Posterior cingulate gyrus (tissue), 11 donors: ENCODE results near the gene GAS2L3.
"Not testable (repeated sequence)": the region's sequence is repeated elsewhere in the genome, so short reads cannot be mapped to it uniquely, and the experiment has no call there.

Experiments
- DNase-seq, 10 donors: peaks; one replicate each; pipeline versions ENCODE4 v3.0.0 to v3.0.0-alpha.2; 2020 to 2021; ENCODE audit warnings: mixed read lengths in 3 of 10
- intact Hi-C: fragments of 100-400 bp; cut with DNase I; formaldehyde crosslinking; loops from one replicate; pipeline ENCODE4 v1.15.1; 2023

The GAS2L3 gene

DNA sequence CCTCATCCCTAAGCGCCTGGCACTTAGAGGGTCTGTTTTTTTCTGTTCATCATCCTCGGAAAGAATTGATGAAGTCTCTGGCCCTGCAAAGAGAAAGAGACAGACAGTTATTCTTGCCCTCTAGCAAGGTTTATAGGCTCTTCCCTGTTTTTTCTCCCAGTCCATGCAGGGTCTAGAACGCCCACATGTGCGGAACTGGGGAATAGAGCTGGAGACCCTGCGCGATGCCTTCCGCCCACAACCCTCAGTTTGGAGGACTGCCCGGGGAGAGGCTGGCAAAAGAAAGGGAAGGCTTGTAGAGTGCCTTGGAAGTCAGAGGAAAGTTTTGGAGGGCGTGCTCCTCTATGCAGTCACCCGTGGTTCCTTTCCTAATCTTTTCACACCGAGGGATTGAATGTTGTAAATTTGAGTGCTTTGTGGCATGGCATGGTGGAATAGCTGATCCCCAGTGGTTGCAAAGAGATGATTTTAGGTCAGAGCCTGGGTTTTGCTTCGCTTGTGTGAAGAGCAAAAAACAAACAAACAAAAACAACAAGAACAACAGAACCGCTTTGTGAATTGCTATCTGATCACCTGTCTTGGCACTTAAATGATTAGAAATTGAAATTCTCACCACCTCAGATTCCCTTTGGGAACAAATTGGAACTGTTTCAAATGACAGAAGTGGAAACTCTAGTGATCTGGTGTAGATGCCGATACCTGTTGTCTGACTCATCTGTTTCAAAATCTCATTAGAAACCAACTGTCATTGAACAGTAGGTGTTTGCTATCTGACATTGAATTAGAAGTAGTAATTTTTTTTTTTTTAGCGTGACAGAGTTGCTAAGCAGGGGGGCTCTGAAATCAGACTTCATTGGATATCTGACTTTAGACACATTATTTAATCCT is 947 bp downstream of the GAS2L3 start:
- DNase-seq, result peak in 3 of 10 donors; percentile 67 to 71 (median 67)
- intact Hi-C loops, result no loop called here

DNA sequence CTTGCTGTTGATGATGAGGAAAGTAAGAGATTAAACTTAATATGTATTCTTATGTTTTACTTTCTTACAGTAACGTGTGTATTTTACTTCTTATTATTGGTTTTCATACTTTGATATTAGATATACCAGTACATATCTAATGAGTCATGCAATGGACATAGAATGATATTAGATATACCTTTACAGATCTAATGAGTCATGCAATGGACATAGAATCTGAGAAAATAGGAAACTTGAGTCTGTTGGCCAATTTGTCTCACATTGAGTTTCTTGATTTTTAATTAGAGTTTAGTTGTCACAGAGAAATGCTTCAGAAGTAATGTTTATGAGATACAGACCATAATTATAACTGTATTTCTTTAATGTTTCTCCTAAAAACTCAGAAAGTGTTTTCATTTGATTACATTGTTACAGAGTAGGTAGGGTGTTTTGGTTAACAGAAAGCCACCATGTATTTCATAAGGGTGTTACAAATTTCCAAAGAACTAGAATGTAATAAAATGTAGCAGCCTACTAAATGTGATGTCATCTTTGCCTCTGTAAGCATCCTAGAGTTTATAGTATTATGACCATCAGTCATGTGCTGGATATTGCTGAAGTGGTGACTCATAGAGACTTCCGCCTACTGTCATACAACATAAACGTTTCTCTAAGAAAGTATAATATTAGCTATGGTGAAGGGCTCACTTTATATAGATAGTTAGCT is 3.0 kb downstream of the GAS2L3 start:
- intact Hi-C loops, result no loop called here
- DNase-seq, result no peak

DNA sequence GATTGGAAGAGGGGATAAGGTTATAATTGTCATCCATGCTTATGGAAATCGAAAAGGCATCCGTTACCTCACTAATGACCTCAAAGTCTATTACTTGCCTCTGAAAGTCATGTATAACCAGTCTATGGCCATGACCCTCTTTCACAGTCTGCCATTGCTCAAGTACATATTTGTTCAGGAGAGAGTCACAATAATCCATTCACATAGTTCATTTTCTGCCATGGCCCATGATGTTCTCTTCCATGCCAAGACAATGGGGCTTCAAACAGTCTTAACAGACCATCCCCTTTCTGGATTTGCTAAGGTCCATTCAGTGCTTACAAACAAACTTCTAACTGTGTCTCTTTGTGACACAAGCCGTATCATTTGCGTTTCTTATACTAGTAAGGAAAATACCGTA is 5.4 kb downstream of the GAS2L3 start:
- intact Hi-C loops, result no loop called here
- DNase-seq, result no peak

DNA sequence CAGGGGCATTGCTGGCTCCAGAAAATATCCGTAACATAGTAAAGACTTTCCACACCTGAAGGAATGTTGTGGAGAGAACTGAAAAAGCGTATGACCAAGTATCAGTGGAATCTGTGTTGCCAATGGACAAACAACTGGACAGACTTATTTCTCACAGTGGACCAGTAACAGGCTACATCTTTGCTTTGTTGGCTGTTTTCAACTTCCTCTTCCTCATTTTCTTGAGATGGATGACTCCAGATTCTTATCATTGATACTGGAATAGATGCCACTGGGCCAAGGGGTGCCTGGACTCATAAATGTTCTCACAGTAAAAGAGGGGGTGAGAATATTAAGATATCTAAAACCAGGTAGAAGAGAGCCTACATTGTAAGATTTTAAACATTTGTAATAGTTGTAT is 6.4 kb downstream of the GAS2L3 start:
- intact Hi-C loops, result no loop called here
- no peak for DNase-seq

DNA sequence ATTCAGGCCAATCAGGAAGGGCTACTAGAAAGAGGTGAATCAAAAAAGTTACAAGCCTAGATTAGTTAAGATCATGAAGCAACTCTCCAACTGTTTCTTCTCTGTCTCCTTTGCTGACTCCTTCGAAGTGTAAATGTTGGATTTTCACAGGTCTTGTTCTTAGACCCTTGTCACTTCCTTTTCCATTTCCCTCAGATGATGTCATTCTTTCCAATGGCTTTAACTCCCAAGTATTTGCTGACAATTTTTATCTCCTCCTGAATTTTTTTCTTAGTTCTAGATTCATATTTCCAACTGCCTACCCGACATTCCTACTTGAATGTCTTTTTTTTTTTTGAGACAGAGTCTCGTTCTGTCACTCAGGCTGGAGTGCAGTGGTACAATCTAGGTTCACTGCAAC is 10.8 kb downstream of the GAS2L3 start:
- DNase-seq, result no peak
- intact Hi-C loops, result no loop called here

DNA sequence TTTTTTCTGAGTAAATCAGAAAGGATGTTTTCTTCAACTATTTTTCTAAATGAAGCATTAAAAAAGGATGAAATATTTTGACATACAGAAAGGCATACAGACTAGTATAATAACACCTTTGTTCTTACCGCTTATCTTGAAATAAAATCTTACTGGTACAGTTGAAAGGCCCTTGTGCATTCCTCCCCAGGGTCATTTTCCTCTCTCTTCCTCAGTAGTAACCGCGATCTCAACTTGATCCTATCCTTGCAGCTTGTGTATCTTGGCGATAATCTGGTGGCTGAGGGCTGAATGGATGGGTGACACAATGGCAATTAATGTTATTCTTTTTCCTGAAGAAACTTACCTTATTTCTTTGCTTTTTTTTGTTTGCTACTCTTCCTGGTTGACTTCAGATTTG is 18.5 kb downstream of the GAS2L3 start:
- intact Hi-C loops, result no loop called here
- no peak for DNase-seq

DNA sequence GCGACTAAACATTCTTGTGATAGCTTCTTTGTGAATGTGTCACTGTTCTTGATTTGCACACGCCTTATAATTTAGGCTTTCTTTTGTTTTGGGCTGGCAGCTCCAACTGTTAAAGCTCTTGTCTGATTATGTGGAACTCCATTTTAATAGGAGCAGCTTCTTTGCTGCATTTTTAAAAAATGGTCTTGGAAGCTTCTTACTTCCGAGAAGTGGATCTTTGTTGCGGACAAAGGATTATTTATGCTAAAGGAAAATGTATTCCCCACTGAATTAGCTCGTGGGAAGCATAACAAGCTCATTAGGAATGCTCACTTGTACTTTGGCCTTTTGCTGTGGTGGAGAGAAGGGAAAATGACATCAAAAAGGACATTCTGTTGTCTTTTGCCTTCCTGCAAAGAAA is 20.0 kb downstream of the GAS2L3 start:
- no peak for DNase-seq
- intact Hi-C loops, result no loop called here

DNA sequence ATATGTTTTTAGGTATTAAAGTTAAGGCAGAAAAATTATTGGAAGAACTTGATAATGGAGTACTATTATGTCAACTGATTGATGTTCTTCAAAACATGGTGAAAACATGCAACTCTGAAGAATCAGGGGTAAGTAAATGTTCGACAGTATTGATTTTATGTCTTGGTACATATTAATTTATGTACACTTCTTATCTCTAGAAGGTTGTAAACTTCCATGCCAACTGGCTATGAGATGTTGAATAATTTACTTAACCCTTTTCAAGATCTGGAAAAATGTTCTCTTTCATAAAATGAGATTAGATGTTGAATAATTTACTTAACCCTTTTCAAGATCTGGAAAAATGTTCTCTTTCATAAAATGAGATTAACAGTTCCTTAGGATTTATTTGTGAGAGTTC is 28.1 kb downstream of the GAS2L3 start:
- no peak for DNase-seq
- intact Hi-C loops, result no loop called here

DNA sequence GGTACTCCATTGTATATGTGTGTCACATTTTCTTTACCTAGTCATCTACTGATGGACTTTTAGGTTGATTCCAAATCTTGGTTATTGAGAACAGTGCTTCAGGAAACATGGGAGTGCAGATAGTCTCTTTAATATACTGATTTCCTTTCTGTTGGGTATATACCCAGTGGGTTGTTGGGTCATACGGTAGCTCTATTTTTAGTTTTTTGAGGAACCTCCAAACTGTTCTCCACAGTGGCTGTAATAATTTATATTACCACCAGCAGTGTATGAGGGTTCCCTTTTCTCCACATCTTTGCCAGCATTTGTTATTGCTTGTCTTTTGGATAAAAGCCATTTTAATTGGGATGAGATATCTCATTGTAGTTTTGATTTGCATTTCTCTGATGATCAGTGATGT is 29.5 kb downstream of the GAS2L3 start:
- DNase-seq, result not testable (repeated sequence)

DNA sequence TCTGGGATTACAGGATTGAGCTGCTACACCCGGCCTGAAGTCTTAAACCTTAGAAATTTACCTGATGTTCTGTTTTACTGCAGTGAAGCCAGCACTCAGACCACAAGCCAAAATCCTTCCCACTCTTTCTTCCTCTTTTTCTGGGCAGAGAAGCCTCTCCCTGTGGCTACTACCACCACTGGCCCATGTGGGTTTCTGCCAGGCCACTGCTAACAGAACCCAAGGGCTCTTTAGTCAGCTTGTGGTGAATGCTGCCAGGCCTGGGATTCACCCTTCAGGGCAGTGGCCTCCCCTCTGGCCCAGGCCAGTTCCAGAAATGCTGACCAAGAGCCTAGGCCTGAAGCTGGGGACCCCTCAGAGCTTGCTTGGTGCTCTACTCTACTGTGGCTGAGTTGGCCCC is 35.3 kb downstream of the GAS2L3 start:
- intact Hi-C loops, result no loop called here
- DNase-seq, result peak in 5 of 10 donors; percentile 6 to 76 (median 19)

More for the DNA sequence above, 29.5 kb downstream of the GAS2L3 start:
- intact Hi-C loops, result not testable (repeated sequence)

DNA sequence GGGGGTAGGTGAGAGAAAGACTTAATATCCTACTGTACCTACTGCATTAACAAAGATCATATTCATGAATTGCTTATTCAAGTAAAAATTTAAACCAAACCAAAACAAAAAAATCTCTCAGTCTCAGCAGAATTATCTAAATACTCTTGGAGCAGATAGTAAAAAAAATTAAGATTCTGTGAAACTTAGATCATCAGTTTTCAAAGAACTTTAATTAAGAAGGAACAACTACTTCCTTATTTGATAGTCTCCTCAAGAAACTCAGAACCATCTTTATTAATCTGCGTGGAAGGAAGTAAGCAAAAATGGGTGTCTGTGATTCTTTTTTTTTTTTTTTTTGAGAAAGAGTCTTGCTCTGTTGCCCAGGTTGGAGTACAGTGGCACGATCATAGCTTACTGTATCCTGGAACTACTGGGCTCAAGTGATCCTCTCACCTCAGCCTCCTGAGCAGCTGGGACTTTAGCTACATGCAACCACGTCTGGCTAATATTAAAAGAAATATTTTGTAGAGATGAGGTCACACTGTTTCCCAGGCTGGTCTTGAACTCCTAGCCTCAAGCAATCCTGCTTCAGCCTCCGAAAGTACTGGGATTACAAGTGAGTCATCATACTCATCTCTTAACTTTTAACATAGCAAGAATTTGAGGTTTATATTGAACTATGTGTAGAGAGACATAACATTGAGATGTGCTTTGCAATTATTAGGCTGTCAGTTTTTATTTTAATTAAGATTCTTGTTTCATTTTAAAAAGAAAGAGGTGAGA is 37.4 kb downstream of the GAS2L3 start:
- DNase-seq, result no peak
- intact Hi-C loops, result no loop called here

DNA sequence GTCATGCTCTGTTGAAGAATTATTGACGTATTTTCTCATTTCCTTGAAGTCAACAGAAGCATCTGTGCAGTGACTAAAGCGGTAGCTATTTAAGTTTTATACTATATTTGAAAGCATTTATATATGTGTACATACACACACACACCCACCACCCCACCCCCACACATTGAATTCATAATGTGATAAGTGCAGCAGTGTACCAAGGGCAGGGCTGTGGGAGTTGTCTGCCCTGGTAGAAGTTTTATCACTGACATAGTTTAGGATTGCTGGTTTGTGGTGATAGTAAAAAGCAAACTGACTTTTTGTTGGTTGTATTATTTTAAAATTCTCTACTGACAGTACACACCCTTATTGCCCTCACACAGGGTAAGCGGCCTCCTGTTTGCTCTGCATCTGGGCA is 39.1 kb downstream of the GAS2L3 start:
- DNase-seq, result no peak
- intact Hi-C loops, result no loop called here

DNA sequence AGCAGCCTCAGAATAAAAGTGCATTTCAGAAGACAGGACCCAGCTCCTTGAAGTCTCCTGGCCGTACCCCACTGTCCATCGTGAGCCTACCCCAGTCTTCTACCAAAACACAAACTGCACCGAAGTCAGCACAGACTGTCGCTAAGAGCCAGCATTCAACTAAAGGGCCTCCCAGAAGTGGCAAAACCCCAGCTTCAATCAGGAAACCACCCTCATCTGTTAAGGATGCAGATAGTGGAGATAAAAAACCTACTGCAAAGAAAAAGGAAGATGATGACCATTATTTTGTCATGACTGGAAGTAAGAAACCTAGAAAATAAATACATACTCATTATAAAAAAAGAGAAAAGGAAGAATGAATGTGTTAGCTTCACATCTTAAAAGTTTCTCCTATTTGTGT is 51.1 kb downstream of the GAS2L3 start:
- intact Hi-C loops, result no loop called here
- DNase-seq, result no peak

DNA sequence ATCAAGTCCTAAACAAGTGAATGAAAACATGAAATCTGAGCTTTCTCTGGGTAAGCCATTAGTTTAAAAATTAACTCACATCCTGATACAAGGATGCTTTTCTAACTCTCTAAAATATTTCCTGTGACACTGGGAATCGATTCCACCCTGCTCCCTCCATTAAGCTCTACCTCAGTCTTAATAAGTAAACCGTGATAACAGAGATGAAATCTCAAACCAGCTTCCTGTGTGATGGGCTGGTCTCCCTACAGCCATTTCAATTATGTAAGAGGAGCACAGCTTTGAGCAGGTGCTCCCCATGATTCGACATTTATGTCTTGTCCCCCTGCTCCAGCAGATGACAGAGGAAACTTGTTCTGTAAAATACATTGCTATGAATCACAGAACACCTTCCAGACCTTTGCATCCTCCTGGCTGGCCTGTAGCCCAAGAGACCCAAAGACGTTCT is 59.0 kb downstream of the GAS2L3 start:
- intact Hi-C loops, result no loop called here
- no peak for DNase-seq

DNA sequence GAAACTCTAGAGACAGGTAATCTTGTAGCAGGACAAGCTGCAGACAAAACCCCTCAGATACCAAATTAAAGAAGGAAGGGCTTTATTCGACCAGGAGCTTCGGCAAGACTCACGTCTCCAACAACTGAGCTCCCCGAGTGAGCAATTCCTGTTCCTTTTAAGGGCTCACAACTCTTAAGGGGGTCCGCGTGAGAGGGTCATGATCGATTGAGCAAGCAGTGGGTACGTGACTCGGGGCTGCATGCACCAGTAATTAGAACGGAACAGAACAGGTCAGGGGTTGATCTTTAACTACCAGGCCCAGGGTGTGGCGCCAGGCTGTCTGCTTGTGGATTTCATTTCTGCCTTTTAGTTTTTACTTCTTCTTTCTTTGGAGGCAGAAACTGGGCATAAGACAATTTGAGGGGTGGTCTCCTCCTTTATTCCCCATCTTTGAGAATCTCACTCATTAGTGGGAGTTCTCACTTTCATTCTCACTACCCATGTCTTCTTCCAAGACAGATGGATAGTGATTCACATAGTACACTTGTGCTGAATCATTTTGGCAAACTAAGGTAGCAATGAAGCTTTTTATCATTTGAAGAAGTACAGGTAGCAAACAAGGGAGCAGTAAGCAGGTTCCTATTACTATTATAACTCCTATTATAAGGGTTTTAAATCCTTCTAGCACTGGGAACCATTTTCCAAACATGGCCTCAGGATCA is 59.8 kb downstream of the GAS2L3 start:
- DNase-seq, intact Hi-C loops: not testable (repeated sequence)

DNA sequence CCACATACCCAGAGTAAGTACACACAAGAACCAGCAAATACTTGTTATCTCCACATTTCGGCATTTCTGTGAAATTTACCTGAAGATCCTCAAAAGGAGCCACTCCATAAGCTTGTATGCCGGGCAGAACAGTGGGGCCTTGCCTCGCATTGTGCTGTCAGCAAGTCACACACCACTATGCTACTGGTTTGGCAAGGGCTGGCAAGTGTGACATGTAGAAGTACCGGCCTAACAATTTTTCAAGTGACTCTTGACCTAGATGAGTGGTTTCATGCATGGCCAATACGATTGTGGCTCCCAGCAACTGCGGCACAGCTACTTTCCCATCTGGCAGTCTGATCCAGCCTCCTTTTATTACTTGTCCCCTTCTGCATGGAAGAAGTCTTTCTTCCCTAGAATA is 69.8 kb downstream of the GAS2L3 start:
- intact Hi-C loops, result no loop called here
- DNase-seq, result no peak

DNA sequence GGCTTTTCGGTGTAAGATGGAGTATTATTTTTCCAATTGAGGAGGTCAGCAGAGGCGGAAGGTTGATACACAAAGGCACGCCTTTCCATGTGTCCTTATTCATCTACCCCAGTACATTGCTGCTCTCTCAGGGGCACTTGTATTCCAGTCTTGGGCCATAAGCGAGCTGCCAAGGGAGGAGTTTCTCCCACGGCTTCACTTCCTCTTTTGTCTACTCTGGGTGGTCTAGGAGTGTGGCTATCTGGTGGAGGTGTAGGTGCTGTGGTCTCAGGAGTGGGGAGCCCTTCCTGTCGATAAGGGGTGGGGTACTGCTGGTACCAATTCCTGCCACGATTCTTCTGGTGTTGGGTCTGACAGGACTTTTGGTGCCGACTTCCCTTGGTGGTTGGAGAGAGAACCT is 73.4 kb downstream of the GAS2L3 start:
- intact Hi-C loops, result no loop called here
- no peak for DNase-seq

DNA sequence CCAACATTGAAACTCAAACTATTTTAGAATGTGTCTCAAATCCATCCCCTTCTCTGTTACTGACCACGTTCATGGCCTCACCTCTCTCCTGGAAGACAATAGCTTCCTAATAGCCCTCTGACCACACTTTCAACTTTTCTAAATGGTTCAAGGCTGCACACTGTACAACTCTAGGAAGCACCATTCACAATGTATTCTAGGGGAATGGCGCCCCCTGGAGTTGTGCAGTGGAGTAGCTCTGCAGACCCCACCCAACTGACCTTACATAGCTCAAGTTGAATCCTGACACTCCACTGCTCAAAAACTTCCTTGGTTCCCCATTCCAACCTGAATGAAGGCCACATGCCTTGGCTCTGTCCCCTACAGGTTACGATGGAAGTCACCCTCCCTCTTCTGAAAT is 77.6 kb downstream of the GAS2L3 start:
- DNase-seq, result no peak
- intact Hi-C loops, result no loop called here

DNA sequence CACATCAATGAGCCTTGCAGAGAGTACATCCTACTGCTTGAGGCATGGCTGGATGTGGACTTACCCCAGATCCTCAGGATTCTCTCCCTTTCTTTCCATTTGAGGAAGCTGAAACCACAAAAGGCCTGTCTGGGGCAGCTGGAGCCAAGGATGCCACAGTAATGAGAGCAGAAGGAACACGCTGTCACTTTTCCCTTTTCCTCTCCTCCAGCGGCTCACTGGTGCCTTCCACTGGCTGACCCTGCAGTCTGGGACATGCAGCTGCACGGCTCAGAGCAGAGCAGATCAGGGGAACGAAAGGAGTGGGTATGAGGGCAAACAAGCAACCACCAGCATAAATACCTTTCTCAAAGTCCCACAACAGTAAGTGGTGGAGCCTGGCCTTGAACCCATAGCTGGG is 78.2 kb downstream of the GAS2L3 start:
- intact Hi-C loops, result no loop called here
- no peak for DNase-seq

DNA sequence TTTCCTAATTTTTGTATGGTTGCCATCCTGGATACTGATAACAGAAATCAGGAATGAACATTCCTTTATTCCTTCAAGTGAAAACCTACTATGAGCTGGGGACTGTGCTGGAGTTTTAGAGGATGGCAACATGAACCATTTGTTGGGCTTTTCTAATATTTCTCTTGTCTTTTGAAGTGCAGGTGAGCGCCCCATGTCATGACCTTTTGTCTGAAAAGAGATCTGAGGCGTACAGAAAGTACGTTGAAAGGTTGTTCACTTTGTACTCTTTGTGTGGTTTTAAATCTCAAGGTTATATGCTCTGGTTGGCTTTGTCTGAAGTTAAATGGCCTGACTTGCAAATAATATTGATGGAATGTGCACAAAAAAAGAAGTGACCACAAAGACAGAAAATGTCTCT is 79.0 kb downstream of the GAS2L3 start:
- no peak for DNase-seq
- intact Hi-C loops, result no loop called here

DNA sequence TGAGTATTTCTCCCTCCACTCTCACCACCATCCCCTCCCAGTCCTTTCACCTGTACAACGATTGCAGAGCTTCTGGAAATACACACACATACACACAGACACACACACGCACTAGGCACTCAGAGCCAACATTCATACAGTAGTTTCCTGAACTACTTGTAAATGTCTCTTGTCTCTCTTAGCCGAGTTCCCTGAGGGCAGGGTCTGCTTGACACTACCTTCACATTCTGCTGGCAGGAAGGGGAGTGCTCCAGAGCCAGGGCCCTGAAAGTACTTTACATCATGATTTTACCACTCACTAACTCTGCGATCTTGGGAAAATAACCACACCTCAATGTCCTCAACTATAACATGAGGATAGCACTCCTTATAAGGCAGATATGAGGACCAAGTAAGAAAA is 82.7 kb downstream of the GAS2L3 start:
- intact Hi-C loops, result no loop called here
- DNase-seq, result no peak
